IPS-15b (cell line): ENCODE measurements around the gene CIRBP.

Experiments
- H3K27me3 ChIP-seq: one replicate; pipeline ENCODE4 v1.6.1; 2013; ENCODE audit warnings: low read length; ENCODE audit not compliant: control insufficient read depth, insufficient read depth
- H3K36me3 ChIP-seq: one replicate; pipeline ENCODE4 v1.6.1; 2013; ENCODE audit warnings: low read length; ENCODE audit not compliant: control insufficient read depth, insufficient read depth
- H3K4me1 ChIP-seq: one replicate; pipeline ENCODE4 v1.6.1; 2013; ENCODE audit warnings: mild to moderate bottlenecking, low read length; ENCODE audit not compliant: control insufficient read depth, insufficient read depth
- H3K4me3 ChIP-seq: one replicate; pipeline ENCODE4 v1.5.1; 2013; ENCODE audit warnings: low read depth, low read length
- H3K9ac ChIP-seq: one replicate; pipeline ENCODE4 v1.6.1; 2013; ENCODE audit warnings: low read depth, mild to moderate bottlenecking, low read length
- H3K9me3 ChIP-seq: one replicate; pipeline ENCODE4 v1.6.1; 2013; ENCODE audit warnings: mild to moderate bottlenecking, low read length; ENCODE audit not compliant: control insufficient read depth, insufficient read depth

Gene CIRBP

GRCh38 chr19:1261798-1262622 lies 7.1 kb upstream of the CIRBP start:
- Histone ChIP-seq H3K4me3 (peak overlapping the region; percentile 91), H3K4me1 (peaks cover 12% of the 10 kb centered on the region), H3K9ac (peak overlapping the region; percentile 79), H3K9me3 (no peaks in the 10 kb centered on the region), H3K27me3 (no peaks in the 10 kb centered on the region), H3K36me3 (peaks cover 15% of the 10 kb centered on the region)

- Histone ChIP-seq H3K4me3 (peak overlapping the region; percentile 91), H3K9ac (no peak overlapping the region), H3K9me3 (no peaks in the 10 kb centered on the region), H3K36me3 (peaks cover 11% of the 10 kb centered on the region), H3K4me1 (peaks cover 12% of the 10 kb centered on the region), H3K27me3 (no peaks in the 10 kb centered on the region)
These were observed 6.5 kb upstream of the CIRBP start for GRCh38 chr19:1262623-1263123.

GRCh38 chr19:1263188-1263587 lies 5.9 kb upstream of the CIRBP start:
- peaks cover 7% of the 10 kb centered on the region for H3K36me3 ChIP-seq
- H3K9ac ChIP-seq: no peak overlapping the region
- H3K4me1 ChIP-seq: peaks cover 12% of the 10 kb centered on the region
- no peaks in the 10 kb centered on the region for H3K27me3 ChIP-seq
- no peaks in the 10 kb centered on the region for H3K9me3 ChIP-seq
- H3K4me3 ChIP-seq: no peak overlapping the region

- Histone ChIP-seq H3K36me3 (peaks cover 3% of the 10 kb centered on the region), H3K9me3 (no peaks in the 10 kb centered on the region), H3K9ac (no peak overlapping the region), H3K4me3 (no peak overlapping the region), H3K27me3 (no peaks in the 10 kb centered on the region), H3K4me1 (peaks cover 11% of the 10 kb centered on the region)
These were observed 4.1 kb upstream of the CIRBP start for GRCh38 chr19:1264801-1265614.

GRCh38 chr19:1265615-1266128 lies 3.5 kb upstream of the CIRBP start:
- peaks cover 10% of the 10 kb centered on the region for H3K4me1 ChIP-seq
- H3K27me3 ChIP-seq: no peaks in the 10 kb centered on the region
- no peaks in the 10 kb centered on the region for H3K9me3 ChIP-seq
- H3K36me3 ChIP-seq: peaks cover 6% of the 10 kb centered on the region
- peak overlapping the region; percentile 70 for H3K9ac ChIP-seq
- H3K4me3 ChIP-seq: peak overlapping the region; percentile 79

GRCh38 chr19:1266129-1266915 lies 2.8 kb upstream of the CIRBP start:
- peak overlapping the region; percentile 70 for H3K9ac ChIP-seq
- peak overlapping the region; percentile 79 for H3K4me3 ChIP-seq
- peaks cover 12% of the 10 kb centered on the region for H3K36me3 ChIP-seq
- H3K4me1 ChIP-seq: peaks cover 10% of the 10 kb centered on the region
- H3K27me3 ChIP-seq: no peaks in the 10 kb centered on the region
- no peaks in the 10 kb centered on the region for H3K9me3 ChIP-seq

GRCh38 chr19:1266916-1267476 lies 2.1 kb upstream of the CIRBP start:
- Histone ChIP-seq H3K4me3 (peak overlapping the region; percentile 63), H3K9me3 (no peaks in the 10 kb centered on the region), H3K9ac (no peak overlapping the region), H3K36me3 (peaks cover 19% of the 10 kb centered on the region), H3K4me1 (peaks cover 10% of the 10 kb centered on the region), H3K27me3 (no peaks in the 10 kb centered on the region)

GRCh38 chr19:1267477-1268225 lies 1.5 kb upstream of the CIRBP start:
- H3K36me3 ChIP-seq: peaks cover 26% of the 10 kb centered on the region
- no peak overlapping the region for H3K9ac ChIP-seq
- H3K4me1 ChIP-seq: peaks cover 10% of the 10 kb centered on the region
- no peaks in the 10 kb centered on the region for H3K27me3 ChIP-seq
- H3K4me3 ChIP-seq: peak overlapping the region; percentile 63
- no peaks in the 10 kb centered on the region for H3K9me3 ChIP-seq

- H3K36me3 ChIP-seq: peaks cover 33% of the 10 kb centered on the region
- H3K4me3 ChIP-seq: peak overlapping the region; percentile 63
- no peaks in the 10 kb centered on the region for H3K27me3 ChIP-seq
- peak overlapping the region; percentile 54 for H3K9ac ChIP-seq
- peaks cover 13% of the 10 kb centered on the region for H3K4me1 ChIP-seq
- no peaks in the 10 kb centered on the region for H3K9me3 ChIP-seq
These were observed 687 bp upstream of the CIRBP start for GRCh38 chr19:1268226-1269064.
